HG03520 (cell line): Measurements from ENCODE around the gene IL15RA.
"Not testable (repeated sequence)": the region's sequence is repeated elsewhere in the genome, so short reads cannot be mapped to it uniquely, and the experiment has no call there.

Experiments used
- ATAC-seq: cut with Tn5 transposase; IDR thresholded peaks from one replicate; pipeline ENCODE4 v1.9.1; 2021; ENCODE audit warnings: mild to moderate bottlenecking, moderate library complexity; ENCODE audit not compliant: unreplicated experiment

IL15RA gene

DNA sequence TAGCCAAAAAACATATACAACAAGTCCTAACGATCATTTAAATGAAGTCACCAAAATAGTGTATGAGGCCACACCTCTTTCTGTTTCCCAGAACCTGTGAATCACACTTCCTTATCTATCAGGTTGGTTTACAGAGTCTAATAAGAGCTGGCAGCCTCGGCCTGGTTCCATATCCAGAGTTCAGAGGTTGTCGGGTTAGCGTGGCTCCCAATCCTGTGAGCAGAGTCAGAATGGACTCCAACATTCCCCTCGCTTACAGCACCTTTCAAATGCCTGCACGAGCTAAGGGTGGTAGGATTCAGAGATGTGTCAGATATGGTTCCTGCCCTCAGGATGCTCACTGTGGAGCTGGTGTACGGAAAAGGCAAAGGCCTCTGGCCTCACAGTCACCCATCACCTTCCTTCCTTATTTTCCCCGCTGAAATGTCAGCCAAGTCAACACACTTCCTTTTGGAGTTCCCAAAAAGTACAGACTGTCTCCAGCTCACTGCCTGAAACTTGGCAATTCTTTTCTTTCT lies 6.0 kb downstream of the IL15RA start:
- no peak for ATAC-seq

DNA sequence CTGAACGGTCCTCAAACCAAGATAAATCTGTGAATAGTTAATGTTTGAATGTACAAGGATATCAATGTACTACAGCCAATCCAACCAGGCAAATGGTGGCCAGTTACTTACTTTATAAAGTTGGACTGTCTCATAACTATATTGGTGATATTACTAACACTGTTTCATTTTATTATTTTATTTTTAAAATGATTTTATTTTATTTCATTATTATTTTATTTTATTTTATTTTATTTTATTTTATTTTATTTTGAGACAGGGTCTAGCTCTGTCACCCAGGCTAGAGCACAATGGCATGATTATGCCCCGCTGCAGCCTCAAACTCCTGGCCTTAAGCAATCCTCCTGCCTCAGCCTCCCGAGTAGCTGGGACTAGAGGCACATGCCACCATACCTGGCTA lies 6.8 kb downstream of the IL15RA start:
- ATAC-seq, result no peak

DNA sequence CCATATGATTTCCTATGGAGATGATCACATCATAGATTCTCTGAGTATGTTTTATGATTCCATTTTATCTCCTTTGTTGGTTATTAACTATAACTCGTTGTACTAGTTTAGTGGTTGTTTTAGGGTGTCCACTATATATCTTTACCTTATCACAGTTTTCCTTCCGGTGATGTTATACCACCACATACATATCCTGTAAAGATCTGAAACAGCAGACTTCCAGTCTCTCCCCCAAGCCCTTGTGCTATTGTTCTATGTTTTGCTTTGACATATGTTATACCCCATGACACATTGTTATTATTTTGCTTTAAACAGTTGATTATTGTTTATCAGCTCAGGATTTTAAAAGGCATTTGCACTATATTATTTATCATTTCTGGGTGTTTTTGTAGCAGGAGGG lies 7.3 kb downstream of the IL15RA start:
- ATAC-seq, result no peak

DNA sequence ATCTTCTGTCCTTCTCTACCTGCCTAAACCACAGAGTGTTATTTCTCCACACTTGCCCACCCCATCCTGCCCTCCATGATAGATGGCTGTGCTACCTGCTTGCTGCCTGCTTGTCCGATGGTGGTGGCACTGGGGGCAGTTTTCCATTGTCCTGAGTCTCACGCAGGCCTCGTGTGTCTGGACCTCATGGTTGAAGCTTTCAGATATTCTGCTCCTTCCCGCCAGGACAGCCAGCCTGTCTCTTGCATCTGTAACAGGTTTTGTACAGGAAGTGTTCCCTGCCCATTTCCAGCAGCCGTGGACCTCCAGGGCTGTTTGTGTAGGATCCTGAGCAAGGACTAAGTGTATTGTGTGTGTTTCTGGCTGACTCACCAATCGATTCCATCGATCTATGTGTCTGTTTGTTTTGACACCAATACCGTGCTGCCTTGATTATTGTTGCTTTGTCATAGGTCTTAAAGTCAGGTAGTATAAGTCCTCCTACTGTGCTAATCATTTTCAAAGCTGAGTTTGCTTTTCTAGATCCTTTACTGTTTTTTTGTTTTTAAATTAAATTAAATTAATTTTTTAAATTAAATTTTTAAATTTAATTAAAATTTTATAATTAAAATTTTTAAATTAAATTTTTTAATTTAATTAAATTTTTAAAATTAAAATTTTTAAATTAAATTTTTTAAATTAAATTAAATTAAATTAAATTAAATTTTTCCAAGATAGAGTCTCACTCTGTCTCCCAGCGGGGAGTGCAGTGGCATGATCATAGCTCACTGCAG lies 8.5 kb downstream of the IL15RA start:
- ATAC-seq, result no peak

DNA sequence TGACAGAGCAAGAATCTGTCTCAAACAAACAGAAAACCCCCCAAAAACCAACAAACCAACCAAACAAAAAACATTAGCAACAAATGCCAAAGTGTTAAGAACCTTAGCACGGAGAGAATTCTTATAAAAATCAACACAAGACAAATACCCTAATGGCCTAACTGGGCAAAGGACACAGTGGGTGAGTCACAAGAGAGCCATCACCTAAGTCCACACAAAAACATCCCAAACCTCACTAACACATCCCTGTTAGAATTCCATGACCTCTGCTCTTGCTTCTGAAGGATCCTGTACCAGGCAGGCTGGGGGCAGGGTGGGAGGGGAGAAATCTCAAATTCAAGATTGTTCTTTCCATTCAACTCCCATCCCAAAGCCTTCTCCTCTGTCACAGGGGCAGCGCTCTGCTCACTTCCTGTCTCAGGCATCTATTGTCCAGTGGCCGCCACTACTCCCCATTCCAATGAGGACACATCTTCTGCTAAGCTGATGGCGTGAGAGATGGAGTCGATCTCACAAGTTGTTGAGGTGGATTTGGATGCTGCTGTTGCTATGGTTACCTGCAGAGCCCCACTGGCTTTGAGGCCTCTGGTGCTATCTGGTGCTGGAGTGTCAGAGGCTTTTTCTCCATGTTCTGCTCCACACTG lies 9.2 kb downstream of the IL15RA start:
- no peak for ATAC-seq

DNA sequence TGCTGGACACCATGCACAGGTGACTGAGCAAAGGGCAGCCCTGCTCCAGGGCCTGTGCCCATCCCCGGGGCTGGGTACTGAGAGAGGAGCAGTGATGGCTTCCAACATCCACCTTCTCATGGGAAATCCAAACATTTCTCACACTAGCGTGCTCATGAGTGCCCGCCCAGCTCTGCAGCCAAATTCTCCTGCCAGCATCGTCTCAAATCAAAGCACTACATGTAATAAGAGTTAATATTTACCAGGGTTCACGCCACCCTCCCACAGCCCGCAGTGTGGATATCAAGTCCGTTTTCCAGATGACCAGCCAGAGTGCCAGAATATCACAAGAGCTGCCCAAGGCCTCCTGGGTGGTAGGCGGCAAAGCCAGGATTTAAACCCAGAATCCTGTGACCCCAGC lies 12.1 kb downstream of the IL15RA start:
- ATAC-seq, result no peak

DNA sequence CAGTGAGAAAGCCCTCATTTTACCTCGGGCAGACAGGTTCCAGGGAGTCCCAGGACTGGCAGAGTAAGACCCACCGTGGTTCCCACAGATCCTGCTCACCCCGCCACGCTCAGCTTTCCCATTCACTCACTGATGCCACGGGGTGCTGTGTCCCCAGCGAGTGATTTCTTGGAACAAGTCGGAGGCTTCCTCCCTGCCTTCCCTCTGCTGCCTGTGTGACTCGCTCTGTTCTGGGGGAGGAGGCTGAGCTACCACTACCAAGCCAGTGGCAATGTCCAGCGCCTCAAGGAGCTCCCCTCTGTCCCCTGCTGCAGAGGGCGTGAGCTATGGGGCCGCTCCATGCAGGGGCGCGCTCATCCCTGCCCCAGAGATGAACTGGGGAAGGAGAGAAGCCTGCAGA lies 12.6 kb downstream of the IL15RA start:
- no peak for ATAC-seq

DNA sequence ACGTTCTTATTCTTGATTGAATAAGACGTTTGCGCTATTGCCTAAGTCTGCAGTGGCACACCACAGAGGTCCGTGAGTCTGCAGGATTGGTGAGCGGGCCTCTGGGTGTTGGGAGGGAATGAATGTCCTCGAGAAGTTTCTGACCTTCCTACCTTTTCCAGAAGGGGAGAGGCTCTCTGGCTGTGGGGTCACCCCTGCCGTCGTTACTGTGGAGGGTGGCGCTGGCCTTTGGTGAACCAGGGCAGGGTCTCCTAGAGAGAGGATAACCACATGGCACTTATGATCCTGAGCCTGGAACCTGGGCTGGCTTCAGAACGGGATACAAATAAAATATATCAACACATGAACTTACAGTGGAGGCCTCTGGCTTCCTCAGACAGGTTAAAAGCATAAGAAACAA lies 13.8 kb downstream of the IL15RA start:
- no peak for ATAC-seq

DNA sequence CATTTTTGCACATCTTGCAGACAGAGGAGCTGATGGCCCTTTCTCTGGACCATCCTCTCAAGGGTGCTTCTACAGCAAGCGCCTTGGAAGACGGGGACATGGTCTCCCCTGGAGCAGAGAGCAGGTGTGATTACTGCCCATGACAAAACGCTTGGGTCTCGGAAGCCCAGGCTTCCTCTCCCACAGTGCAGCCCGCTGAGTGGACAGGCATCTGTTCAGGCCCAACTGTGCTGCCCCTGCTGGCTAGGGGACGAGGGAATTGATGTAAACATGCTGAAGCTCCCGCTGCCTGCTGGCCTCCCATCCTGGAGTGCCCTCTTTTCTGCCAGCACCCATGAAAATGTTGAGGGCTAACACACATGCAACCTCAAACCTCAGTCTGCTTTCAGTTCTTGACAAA lies 14.3 kb downstream of the IL15RA start:
- ATAC-seq, result no peak

DNA sequence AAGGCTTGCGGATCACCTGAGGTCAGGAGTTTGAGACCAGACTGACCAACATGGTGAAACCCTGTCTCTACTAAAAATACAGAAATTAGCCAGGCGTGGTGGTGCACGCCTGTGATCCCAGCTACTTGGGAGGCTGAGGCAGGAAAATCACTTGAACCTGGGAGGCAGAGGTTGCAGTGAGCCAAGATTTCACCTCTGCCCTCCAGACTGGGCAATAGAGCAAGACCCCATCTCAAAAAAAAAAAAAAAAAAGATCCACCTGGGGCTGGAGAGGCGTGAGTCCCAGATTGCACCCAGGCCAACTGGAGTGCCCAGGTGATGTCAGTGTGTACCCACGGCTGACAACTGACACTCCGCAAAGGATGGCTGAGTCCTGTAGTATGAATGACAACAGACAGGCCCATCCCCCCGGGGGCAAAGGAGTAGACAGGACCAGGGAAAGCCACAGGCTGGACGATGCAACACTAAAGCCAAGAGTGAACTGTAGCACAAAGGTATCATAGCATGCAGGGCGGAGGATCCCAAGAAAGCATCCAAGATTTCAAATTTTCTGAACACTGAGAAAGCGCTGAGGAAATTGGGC lies 14.9 kb downstream of the IL15RA start:
- ATAC-seq, result not testable (repeated sequence)

DNA sequence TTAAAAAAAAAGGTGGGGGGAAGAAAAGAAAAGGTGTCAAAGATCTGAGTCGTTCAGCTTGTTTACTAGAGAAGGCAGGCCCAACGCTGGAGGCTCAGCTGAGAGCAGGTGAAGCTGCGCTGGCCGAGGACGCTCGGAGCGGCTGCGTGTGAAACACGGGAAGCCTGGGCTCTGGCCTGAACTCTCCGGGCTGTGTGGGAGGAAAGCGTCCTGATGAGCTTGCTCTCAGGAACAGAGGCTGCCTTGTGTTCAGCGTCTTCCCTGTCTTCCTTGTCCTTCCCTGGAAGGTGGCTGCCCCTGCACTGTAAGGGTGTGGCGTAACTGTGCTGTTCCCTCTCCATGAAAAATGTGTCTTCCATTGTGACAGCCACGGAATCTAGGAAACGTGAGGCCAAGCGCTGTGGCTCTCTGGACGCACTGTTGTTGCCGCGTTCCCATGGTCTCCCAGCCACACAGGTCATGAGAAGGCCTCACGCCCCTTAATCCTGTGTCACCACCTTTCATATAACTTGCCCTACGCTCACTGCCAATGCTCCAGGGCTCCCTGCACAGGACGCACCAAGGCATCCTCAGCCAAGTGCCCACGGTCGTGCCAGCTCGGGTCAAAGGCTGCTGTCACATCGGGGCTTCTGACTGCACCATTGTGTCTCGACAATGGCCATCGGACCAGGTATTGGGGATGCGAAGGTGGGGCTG lies 15.8 kb downstream of the IL15RA start:
- no peak for ATAC-seq

DNA sequence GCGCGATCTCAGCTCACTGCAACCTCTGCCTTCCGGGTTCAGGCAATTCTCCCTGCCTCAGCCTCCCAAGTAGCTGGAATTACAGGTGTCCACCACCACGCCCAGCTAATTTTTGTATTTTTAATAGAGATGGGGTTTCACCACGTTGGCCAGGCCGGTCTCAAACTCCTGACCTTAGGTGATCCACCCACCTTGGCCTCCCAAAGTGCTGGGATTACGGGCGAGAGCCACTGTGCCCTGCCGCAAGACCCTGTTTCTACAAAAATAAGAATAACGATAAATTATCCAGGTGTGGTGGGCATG lies 16.4 kb downstream of the IL15RA start:
- ATAC-seq, result not testable (repeated sequence)

DNA sequence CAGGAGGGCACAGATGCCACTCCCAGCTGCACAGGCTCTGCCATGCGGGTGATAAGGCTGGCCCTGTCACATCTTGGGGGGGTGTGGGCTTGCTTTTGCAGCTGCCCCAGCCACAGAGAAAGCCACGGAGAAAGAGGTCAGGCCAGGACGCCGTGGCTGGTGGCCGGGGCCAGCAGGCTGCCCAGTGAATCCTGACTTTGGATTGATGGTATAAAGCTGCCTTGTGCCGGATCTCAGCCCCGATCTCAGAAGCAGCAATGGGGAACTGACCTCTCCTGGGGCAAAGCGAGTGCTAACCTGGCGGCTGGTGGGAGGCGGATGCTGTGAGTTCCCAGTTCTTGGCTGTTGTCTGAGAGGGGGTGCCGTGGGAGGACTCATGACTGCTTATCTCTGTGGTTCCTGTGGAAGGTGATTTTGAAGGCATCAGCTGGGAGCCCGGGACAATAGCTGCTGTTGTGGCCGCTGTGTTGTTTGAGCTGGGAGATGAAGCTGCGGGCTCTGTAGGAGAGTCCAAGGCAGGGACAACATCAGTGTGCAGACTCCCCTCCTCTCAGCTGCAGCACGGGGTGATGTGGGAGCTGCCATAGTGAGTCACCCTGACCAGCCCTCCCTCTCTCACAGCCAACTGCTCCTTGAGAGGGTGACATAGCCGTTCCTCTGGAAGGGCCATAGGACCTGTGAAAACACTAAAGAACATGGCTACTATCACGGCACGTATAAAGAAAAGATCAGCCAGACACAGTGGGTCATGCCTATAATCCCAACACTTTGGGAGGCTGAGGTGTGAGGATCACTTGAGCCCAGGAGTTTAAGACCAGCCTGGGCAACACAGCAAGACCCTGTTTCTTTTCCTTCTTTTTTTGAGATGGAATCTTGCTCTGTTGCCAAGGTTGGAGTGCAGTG lies 17.0 kb downstream of the IL15RA start:
- ATAC-seq, result no peak

DNA sequence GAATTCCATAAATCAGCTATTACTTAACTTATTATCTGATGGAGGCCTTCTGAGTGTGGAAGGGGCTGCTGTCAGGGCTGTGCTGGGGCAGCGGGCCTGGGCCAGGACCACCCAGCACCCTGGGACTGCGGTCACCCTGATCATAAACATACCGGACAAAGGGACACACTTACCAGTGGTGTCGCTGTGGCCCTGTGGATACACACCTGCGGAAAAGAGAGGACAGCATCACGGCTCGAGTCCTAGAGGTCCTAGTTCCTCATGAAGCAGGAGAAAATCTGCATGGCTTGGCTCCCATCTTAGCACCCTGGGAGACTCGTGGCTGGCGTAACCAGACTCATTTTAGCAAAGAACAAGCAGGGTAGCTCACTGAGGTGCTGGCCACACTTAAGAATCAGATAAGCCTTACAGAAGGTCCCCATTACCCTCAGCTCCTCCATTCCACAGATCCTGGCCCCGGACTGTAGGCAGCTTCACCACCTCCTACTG lies 17.7 kb downstream of the IL15RA start:
- no peak for ATAC-seq

DNA sequence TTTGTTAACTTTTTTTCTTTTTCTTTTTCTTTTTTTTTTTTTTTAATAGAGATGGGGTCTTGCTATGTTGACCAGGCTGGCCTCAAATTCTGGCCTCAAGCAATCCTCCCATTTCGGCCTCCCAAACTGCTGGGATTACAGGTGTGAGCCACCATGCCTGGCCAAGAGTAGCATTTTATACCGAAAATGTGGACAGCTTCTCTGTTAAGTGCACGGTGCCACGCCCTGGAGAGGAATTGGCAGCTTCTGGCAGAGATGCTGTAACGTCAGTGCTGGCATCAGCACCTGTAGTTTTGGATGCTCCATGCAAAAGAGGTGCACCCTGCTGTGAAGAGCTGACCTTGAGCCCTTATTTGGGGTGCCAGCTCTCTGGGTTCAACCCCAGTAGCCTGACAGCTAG lies 18.2 kb downstream of the IL15RA start:
- no peak for ATAC-seq

DNA sequence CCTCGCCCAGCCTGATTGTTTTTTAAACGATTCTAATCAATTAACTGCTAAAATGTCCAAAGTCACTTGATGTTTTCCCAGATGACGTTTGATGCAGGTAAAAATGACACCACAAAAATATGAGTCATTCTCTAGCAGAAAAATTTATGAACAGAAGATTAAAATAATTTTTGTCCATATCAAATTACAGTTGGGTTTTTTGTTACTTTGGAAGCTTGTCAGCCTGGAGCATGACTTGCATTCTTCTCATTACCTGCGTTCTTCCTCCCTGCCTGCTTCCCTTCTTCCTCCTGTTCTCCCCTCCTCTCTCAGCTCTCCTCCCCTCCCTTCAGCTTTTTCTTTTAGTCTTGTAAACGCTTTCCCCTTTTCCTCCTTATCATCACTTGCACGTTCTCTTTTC lies 18.7 kb downstream of the IL15RA start:
- ATAC-seq, result no peak

DNA sequence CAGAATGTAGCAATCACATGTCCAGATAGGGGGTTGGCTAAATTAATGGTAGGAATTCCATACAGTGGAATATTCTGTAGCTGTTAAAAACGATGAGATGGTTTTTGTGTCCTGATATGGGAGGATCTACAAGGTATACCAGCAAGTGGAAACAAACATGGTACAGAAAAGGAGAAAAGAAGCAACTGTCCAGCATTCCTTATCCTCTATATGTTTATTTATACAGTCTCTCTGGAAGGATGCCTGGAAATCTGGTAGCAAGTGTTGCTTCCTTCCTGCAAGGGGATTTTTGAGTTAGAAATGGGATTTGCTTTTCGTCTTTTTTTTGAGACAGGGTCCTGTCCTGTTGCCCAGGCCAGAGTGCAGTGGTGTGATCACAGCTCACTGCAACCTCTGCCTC lies 19.3 kb downstream of the IL15RA start:
- no peak for ATAC-seq

DNA sequence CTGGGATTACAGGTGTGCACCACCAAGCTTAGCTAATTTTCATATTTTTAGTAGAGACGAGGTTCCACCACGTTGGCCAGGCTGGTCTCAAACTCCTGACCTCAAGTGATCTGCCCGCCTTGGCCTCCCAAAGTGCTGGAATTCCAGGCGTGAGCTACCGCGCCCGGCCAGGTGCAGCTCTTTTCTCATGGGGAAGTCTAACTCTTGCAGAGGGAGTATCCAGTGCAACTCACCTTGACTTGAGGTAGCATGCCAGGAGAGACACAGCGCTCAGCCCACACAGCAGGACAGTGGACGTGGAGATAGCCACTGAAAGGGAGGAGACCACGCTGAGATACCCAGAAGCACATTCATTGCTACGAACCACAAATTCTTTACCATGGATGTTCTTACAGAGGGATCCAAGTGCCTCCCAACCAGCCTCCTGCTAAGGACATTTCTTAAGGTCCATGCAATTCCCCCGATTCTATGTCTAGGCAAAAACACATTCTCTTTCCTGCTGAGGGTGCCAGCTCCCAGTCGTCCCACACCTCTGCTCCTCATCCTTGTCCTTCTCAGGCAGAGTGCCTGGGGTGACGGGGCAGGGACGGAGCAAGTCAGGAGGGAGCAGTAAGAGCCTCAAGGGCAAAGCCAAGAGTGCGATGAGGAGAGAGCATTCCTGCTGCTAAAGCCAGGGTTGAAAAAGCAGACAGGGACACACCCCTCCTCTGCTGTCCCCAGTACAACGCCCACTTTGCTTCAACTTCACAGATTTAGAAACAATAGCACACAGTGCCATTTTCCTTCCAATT lies 21.0 kb downstream of the IL15RA start:
- no peak for ATAC-seq

DNA sequence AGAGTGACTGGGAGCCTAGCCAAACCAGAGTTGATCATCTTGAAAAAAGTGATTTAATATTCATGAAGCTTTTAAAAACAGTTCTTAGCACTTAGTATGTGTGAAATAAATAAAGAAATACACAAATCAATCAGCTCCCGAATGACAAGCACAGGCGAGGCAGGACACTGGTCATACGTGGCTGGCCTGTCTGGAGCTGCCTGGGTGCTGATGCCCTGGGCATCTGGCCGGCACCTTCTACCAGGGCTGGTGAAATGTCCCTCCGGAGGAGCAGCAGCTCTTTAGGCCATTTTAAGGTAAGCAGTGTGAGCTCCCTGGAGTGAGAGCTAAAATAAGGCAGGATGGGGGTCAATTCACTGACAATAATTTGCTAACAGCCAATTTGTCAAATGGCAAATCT lies 23.7 kb downstream of the IL15RA start:
- no peak for ATAC-seq
